Measurements from ENCODE around the gene CCIN. TPM values are rescaled to one million over a fixed set of nuclear protein-coding genes. Genes with fewer than 3 reads are reported as not detected.

Gene CCIN
- total and polyA plus RNA-seq, 2 of the 13 experiments (the other 11 are each of a cell fraction or from before 2014, with no cell fraction given) = not detected

DNA sequence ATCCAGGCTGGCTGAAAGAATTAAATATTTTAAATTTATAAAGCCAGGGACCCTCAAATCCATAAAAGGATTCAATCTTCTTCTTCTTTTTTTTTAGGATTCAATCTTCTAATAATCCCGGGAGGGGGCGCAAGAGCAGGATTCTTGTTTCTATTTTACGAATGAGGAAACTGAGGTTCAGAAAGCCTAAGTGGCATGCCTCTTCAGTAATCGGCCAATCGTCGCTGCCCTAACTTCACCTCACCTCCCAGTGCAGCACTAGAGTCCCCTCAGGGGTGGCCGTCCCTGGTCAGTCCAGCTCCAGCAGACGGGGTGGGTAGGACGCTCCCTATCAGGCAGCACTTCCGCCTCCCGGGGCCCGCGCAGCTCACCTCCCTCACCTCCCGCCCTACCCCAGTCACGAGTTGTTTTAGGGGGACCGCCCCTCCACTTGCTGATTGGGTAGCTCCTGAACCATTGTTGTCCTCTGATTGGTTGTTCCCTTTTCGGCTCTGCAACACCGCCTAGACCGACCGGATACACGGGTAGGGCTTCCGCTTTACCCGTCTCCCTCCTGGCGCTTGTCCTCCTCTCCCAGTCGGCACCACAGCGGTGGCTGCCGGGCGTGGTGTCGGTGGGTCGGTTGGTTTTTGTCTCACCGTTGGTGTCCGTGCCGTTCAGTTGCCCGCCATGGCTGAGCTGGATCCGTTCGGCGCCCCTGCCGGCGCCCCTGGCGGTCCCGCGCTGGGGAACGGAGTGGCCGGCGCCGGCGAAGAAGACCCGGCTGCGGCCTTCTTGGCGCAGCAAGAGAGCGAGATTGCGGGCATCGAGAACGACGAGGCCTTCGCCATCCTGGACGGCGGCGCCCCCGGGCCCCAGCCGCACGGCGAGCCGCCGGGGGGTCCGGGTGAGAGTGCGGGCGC, 21.5 kb downstream of the CCIN start, which contains the start of gene CLTA (continued):
- TF ChIP-seq, protein P1, sequence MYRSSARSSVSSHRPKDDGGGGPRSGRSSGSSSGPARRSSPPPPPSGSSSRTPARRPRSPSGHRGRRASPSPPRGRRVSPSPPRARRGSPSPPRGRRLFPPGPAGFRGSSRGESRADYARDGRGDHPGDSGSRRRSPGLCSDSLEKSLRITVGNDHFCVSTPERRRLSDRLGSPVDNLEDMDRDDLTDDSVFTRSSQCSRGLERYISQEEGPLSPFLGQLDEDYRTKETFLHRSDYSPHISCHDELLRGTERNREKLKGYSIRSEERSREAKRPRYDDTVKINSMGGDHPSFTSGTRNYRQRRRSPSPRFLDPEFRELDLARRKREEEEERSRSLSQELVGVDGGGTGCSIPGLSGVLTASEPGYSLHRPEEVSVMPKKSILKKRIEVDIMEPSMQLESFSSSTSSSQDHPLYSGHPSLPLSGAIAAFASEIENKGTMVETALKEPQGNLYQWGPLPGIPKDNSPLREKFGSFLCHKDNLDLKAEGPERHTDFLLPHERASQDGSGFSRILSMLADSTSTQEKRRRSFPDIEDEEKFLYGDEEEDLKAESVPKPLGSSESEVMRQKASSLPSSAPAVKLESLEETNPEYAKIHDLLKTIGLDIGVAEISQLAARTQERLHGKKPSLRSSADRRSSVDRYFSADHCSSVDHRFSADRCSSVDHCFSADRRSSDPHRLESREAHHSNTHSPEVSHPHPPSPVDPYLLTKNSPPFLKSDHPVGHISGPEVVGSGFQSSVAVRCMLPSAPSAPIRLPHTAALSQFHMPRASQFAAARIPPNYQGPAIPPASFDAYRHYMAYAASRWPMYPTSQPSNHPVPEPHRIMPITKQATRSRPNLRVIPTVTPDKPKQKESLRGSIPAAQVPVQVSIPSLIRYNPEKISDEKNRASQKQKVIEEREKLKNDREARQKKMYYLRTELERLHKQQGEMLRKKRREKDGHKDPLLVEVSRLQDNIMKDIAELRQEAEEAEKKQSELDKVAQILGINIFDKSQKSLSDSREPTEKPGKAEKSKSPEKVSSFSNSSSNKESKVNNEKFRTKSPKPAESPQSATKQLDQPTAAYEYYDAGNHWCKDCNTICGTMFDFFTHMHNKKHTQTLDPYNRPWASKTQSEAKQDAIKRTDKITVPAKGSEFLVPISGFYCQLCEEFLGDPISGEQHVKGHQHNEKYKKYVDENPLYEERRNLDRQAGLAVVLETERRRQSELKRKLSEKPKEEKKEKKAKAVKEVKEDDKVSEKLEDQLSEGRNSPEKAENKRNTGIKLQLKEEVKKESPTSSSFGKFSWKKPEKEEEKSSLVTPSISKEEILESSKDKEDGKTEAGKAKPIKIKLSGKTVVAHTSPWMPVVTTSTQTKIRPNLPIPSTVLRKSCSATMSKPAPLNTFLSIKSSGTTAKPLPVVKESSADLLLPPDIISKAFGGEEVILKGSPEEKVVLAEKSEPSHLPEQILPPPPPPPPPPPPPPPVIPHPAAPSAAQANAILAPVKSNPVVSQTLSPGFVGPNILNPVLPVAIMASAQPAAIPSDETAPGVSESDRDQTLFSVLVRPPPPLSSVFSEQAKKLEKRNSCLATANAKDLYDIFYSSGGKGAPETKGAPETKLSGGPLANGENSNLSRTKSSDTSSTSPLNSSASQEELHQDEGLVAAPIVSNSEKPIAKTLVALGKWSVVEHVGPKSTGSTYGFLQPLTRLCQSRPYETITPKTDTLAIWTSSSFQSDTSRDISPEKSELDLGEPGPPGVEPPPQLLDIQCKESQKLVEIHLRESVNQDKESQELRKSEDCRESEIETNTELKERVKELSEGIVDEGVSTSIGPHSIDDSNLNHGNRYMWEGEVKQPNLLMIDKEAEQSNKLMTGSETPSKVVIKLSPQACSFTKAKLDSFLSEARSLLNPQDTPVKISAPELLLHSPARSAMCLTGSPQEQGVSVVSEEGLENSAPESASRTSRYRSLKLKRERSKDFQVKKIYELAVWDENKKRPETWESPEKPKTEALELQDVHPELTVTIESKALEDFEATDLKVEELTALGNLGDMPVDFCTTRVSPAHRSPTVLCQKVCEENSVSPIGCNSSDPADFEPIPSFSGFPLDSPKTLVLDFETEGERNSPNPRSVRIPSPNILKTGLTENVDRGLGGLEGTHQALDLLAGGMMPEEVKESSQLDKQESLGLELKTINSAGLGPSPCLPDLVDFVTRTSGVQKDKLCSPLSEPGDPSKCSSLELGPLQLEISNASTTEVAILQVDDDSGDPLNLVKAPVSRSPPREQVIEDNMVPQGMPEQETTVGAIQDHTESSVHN (CRISPR knock-in tag; IDR thresholded peaks at IDR 0.05) = 0 out of 2 replicates have a peak, but pooled peaks have one; percentile 45
- TF ChIP-seq TCF7L2 (IDR thresholded peaks at IDR 0.05; ENCODE audit: low read depth, low read length) (no peak), ZBTB42 (CRISPR knock-in tag; IDR thresholded peaks at IDR 0.05) (peak; percentile 66; the same call in 1 of the 2 replicates), SYNCRIP (IDR thresholded peaks at IDR 0.05; ENCODE audit: insufficient read depth, low read depth, low read length) (no peak), ZNF367 (CRISPR knock-in tag; IDR thresholded peaks at IDR 0.05; ENCODE audit: borderline replicate concordance) (peak; percentile 86; the same call in 1 of the 2 replicates), ZNF33A (CRISPR knock-in tag; IDR thresholded peaks at IDR 0.05; ENCODE audit: borderline replicate concordance) (no peak), DPF2 (CRISPR knock-in tag; IDR thresholded peaks at IDR 0.05; ENCODE audit: borderline replicate concordance, low read depth) (no peak), ZNF232 (CRISPR knock-in tag; IDR thresholded peaks at IDR 0.05; ENCODE audit: borderline replicate concordance) (peak; percentile 88)
- TF ChIP-seq, protein P2, sequence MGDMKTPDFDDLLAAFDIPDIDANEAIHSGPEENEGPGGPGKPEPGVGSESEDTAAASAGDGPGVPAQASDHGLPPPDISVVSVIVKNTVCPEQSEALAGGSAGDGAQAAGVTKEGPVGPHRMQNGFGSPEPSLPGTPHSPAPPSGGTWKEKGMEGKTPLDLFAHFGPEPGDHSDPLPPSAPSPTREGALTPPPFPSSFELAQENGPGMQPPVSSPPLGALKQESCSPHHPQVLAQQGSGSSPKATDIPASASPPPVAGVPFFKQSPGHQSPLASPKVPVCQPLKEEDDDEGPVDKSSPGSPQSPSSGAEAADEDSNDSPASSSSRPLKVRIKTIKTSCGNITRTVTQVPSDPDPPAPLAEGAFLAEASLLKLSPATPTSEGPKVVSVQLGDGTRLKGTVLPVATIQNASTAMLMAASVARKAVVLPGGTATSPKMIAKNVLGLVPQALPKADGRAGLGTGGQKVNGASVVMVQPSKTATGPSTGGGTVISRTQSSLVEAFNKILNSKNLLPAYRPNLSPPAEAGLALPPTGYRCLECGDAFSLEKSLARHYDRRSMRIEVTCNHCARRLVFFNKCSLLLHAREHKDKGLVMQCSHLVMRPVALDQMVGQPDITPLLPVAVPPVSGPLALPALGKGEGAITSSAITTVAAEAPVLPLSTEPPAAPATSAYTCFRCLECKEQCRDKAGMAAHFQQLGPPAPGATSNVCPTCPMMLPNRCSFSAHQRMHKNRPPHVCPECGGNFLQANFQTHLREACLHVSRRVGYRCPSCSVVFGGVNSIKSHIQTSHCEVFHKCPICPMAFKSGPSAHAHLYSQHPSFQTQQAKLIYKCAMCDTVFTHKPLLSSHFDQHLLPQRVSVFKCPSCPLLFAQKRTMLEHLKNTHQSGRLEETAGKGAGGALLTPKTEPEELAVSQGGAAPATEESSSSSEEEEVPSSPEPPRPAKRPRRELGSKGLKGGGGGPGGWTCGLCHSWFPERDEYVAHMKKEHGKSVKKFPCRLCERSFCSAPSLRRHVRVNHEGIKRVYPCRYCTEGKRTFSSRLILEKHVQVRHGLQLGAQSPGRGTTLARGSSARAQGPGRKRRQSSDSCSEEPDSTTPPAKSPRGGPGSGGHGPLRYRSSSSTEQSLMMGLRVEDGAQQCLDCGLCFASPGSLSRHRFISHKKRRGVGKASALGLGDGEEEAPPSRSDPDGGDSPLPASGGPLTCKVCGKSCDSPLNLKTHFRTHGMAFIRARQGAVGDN (CRISPR knock-in tag; IDR thresholded peaks at IDR 0.05) = peak; percentile 88
- TF ChIP-seq, protein P3, sequence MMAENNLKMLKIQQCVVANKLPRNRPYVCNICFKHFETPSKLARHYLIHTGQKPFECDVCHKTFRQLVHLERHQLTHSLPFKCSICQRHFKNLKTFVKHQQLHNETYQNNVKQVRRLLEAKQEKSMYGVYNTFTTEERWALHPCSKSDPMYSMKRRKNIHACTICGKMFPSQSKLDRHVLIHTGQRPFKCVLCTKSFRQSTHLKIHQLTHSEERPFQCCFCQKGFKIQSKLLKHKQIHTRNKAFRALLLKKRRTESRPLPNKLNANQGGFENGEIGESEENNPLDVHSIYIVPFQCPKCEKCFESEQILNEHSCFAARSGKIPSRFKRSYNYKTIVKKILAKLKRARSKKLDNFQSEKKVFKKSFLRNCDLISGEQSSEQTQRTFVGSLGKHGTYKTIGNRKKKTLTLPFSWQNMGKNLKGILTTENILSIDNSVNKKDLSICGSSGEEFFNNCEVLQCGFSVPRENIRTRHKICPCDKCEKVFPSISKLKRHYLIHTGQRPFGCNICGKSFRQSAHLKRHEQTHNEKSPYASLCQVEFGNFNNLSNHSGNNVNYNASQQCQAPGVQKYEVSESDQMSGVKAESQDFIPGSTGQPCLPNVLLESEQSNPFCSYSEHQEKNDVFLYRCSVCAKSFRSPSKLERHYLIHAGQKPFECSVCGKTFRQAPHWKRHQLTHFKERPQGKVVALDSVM (CRISPR knock-in tag; IDR thresholded peaks at IDR 0.05) = 0 out of 2 replicates have a peak, but pooled peaks have one; percentile 22
- TF ChIP-seq, protein P4, sequence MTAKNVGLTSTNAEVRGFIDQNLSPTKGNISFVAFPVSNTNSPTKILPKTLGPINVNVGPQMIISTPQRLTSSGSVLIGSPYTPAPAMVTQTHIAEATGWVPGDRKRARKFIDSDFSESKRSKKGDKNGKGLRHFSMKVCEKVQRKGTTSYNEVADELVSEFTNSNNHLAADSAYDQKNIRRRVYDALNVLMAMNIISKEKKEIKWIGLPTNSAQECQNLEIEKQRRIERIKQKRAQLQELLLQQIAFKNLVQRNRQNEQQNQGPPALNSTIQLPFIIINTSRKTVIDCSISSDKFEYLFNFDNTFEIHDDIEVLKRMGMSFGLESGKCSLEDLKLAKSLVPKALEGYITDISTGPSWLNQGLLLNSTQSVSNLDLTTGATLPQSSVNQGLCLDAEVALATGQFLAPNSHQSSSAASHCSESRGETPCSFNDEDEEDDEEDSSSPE (CRISPR knock-in tag; IDR thresholded peaks at IDR 0.05) = peak; percentile 83

Data from HepG2 (cell line).